EH (cell line): ENCODE measurements around the gene ARMC9.
"Not testable (repeated sequence)": the region's sequence is repeated elsewhere in the genome, so short reads cannot be mapped to it uniquely, and the experiment has no call there.

Experiments
- DNase-seq: peaks from one replicate; pipeline ENCODE4 v3.0.0-alpha.2; 2015; ENCODE audit warnings: low read depth

ARMC9 gene, protein sequence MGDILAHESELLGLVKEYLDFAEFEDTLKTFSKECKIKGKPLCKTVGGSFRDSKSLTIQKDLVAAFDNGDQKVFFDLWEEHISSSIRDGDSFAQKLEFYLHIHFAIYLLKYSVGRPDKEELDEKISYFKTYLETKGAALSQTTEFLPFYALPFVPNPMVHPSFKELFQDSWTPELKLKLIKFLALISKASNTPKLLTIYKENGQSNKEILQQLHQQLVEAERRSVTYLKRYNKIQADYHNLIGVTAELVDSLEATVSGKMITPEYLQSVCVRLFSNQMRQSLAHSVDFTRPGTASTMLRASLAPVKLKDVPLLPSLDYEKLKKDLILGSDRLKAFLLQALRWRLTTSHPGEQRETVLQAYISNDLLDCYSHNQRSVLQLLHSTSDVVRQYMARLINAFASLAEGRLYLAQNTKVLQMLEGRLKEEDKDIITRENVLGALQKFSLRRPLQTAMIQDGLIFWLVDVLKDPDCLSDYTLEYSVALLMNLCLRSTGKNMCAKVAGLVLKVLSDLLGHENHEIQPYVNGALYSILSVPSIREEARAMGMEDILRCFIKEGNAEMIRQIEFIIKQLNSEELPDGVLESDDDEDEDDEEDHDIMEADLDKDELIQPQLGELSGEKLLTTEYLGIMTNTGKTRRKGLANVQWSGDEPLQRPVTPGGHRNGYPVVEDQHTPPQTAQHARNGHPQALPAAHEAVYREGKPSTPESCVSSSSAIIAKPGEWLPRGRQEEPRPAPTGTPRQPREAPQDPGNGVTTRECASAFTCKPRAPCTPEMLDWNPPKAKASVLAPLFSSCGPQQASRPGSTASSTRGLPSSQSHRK

DNA sequence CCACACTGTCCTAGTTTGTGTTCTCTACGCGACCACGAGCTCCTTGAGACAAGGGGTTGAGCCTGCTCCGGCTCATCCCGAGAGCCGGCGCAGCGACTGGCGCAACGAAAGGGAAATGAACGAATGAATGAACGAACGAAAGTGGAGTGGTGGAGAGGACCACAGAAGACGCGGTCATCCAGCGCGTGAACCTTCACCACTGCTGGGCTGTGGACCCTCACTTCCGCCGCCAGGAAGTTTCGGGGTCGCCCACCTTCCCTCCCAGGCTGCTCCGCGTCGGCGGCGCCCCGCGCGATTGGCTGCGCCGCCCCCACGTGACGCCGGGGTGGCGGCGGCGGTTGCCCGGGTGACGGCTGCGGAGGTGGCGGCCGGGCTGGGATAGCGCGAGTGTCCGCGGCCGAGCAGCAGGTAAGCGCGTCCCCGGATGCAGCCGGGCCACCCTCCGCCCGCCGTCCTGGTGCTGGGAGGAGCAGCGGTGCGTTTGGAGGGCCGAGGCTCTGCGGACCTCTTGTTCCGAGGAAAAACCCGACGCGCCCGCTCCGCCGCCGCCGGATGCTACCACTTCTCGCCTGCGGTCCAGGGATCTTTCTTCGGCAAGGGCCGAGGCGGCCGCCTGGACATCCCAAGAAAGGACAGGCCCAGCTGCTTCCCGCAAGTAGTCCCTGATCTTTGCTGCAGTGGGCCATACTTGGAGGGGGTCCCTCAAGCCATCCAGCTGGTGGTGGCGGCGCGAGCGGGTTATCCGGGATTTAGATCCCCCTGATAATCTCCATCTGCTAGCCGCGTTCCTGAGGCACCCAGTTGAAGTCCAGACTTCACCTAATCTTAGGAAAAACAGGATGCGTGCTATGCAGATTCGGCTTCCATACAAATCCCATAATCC lies at the start of gene ARMC9:
Gene ARMC9, plus strand, starts transcription at position 341 of the 883 bp plus-strand sequence. CDS start 7,608 bp downstream, outside the sequence.
- peak; percentile 76 for DNase-seq

DNA sequence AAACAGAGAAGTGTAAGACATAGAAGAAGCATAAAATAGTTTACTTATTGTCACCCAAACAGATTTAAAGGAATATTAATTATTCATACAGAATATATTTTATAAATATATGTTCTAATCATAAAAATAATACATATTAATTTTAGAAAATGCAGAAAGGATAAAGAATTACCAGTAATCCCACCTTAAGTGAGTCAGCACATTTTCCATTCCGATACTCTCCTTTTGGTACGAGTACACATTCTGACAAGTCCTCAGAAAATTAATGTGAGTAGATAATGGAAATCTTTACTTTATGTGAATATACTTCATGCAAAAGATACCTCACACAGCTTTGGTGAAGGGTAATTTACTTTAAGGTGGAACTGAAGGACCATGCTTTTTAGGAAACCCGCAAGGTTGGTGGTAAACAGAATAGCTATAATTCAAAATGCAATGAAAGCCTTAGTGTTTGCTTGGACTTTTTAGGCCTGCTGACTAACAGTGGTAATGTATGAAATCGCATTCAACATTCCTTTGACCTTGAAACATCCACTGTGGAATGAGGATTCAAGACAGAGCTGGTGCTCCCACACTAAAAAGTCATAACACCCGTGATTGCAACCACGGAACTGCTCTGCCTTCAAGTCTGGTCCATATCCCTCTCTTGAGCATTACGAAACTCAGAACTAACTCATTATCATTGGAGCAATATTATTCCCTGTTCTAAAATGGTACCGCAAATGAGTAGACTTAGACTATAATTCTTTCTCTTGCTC lies 45.5 kb upstream of the ARMC9 start:
- DNase-seq = peak; percentile 83

DNA sequence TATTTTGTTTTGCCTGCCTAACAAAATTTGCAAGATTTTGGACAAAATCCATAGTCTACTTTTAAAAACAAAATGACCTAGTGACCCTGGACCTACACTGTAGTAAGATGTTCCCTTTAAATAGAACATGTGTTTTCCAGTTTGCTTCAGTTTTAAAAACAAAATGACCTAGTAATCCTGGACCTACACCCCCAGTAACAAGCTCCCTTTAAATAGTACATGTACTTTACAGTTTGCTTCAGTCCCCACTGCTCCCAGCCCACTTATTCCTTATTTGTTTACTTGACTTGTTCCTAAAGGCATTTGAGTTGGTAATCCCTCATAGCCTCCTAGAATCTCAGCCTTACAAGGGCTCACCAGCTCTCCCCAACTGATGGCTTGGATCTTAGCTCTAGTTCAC lies 39.1 kb upstream of the ARMC9 start:
- peak; percentile 48 for DNase-seq

DNA sequence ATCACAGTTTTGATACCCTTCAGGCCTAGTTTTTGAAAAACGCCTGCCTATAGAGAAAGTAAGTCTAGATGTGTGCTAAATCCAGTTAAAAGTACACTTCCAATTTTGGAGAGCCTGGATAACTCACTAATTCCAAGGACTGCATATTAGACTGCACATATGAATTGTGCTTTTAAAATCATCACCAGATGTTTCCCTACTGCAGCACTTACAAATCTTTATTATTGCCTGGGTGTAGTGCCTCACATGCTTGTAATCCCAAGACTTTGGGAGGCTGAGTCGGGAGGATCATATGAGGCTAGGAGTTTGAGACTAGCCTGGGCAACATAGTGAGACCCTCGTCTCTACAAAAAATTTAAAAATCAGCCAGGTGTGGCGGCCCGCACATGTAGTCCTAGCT lies 37.7 kb upstream of the ARMC9 start:
- DNase-seq = peak; percentile 47

DNA sequence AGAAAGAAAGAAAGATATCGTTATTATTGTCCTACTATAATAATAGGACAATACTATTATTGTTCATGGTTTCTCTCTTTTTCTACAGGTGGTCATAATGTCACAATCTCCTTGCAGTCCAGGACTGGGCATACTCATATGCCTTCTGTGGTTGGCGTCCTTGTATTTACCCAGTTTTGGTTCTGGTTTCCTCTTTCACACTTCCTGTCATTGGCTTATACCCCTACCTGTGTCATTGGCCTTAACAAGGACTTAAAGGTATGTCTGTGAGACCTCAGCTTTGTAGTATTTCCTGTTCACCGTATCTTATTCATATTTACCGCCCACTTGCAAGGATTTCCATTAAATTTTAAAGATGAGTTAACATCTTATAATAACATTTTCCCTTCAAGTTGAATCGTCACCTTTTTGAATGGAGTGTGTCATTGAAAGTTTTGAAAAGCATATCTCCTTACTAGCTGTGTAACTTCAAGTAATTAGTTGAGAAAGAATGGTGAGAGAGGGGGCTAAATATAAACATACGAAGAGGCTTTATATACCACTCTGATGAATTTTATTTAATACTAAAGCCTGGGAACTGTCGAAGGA lies 37.1 kb upstream of the ARMC9 start:
- no peak for DNase-seq

DNA sequence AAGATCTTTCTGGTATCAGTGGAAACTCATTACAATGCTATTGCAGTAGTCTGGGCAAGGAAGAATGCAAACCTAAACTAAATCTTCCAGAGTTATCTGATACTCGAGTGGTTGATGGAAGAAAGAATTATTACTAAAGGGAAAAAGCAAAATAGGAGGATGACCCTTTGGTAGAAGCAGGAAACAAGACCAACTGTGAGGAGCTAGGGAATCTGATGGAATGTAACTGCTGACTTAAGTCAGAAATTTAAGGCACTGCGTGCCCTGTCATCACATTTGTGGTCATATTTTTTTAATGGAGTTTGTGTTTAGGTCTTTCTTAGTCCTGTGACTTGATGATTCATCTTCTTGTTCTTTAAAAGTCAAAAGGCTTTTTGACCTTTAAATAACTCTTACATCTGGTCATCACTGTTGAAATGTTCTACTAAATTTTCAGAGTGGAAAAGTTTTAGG lies 36.5 kb upstream of the ARMC9 start:
- DNase-seq = peak; percentile 100

DNA sequence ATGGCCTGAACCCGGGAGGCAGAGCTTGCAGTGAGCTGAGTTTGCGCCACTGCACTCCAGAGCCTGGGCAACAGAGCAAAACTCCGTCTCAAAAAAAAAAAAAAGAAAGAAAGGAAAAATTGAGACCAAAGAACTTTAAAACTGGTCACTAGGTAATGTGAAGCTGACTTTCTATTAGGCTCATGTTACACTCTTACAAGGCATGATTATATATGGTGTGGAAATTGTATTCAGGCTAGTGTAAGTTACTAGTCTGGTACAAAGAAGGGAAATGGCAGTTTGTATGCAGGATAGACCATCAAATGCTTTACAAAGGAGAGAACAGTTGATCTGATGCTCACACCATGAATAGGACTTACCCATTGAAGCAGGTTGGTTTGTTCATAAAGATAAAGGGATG lies 35.4 kb upstream of the ARMC9 start:
- DNase-seq = no peak

DNA sequence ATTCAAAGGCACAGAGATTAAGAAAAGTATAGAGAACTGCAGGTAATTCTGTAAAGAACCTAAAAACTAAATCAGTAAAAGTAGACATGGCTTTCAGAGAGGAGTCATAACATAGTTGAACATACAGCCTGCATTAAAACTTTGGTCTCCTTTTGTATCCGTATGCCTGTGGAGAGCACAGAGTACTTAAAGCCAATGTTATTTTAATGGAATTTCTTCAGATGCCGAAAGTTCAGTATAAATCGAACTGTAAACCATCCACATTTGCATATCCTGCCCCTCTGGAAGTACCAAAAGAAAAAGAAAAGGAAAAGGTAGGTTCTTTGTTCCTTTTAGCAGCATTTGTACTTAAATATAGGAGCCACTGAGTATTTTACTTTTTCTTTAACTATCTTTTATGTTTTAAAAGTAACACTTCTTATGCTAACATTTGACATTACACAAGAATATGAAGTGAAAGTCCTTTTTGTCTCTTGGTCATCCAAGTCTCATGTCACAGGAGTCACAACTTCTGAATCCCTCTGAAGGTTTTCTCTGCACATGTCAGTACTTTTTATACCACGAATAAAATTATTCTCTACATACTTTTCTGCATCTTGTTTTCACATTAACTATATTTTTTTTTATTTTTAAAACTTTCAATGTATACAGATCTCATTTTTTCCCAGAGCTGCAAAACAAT lies 34.9 kb upstream of the ARMC9 start:
- DNase-seq = no peak

DNA sequence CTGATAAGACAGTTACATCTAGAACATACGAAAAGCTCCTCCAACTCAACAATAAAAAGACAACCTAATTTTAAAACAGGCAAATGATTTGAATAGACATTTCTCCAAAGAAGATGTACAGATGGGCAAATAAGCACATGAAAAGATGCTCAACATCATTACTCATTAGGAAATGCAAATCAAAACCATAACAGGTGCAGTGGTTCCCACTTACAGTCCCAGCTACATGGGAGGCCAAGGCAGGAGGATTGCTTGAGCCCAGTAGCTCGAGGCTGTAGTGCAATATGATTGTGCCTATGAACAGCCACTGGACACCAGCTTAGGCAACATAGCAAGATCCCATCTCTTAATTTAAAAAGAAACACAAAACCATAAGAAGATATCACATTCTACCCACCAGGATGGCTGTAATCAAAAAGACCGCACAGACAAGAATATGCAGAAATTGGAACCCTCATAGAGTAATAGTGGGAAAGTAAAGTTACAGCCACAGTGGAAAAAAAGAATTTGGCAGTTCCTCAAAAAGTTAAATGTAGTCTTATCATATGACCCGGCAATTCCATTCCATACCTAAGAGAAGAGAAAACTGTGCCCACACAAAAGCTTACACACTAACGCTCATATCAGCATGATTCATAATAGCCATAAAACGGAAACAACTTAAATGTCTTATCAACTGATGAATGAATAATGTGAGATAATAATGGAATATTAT lies 30.5 kb upstream of the ARMC9 start:
- DNase-seq = no peak

DNA sequence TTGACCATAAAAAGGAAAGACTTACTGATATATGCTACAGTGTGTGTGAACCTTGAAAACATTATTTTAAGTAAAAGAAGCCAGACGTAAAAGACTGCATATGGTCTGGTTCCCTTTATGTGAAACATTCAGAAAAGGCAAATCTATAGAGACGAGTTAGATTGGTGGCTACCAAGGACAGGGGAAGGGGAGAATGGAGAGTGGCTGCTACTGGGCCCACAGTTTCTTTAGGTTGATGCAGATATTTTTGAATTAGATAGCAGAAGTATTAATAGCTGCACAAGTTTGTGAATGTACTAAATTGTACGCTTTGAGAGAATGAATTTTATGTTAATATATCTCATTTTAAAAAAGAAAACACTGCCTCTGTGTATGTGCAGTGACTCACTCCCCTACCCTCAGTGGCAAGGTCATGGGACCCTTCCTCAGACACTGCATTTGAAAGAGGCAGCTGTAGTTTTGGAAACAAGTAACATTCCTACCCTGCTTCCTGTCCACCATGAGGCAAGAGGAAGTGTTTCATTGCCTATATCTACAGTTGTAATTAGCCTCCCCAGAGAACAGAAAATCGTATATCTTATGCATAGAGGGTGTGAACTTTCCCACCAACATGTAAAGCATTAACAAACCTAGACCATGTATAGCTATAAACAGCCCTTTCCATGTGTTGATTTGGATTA lies 29.8 kb upstream of the ARMC9 start:
- no peak for DNase-seq

DNA sequence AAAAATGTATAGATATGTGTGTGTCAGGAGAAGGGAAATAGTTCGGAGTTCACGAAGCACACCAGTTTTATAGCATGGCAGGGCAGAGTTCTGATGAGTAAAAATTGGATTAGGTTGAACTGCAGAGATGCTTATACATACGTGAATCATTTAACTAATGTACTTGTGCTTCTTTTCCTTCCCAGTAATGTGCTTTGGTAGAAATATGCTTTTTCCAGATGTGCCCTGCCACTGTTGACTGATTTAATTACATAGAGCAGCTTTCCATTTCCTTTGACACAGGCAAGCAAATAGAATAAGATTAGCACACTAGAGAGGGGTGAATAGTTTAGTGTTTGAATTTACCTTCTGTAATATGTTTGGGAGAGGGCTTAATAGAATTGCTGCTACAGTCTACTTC lies 28.9 kb upstream of the ARMC9 start:
- no peak for DNase-seq

DNA sequence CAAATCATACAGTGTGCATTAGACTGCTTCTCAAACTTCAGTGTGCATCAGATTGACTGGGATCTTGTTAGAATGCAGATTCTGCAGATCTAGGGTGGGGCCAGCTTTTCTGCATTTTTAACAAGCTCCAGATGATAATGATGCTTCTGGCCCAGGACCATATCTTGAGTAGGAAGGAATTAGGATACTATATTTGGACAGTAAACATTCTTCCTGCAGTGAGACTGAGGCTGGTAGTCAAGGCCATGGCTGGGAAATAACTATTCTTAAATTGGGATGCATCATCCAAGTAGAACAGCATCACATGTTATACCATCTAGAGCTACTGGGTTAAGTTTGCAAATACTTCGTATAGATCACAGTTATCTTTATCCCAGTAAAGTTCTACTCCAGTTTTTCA lies 28.4 kb upstream of the ARMC9 start:
- DNase-seq = peak; percentile 92

DNA sequence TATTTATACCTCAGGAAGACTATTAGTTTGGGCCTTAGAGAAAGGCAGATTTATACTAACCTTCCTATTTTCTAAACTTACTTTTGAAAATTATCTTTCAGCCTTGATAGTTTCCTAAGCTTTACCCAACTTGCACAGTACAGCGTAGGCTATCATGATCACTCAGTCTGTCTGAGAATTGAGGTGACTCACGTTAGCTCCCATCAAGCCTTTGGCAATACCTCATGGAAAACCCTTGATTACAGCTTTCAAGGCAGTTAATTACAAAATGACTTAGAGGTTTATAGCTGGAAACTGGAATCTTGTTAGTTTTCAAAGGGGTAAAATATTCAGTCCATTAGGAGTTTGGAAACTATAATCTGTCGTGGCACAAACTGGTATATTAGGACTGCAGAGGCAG lies 26.4 kb upstream of the ARMC9 start:
- DNase-seq = no peak

DNA sequence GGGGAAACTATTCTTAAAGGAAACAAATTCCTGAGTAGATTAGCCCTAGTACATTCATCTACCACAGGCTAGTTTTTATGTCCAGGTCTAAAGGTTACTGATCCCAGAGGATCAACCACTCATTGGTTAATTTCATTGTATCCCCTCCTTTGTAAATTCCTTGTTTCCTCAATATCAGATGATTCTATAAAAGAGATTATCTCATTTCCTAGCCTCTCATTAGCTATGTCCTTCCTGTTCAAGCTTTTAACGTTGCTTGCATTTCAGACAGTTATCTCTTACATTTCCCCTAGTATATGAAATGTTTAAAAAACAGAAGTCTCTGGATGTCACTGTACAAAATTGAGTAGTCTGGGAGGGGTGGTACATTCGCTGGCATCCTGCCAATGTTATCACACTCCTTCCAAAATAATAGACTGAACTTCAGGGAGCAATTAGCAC lies 24.2 kb upstream of the ARMC9 start:
- no peak for DNase-seq

DNA sequence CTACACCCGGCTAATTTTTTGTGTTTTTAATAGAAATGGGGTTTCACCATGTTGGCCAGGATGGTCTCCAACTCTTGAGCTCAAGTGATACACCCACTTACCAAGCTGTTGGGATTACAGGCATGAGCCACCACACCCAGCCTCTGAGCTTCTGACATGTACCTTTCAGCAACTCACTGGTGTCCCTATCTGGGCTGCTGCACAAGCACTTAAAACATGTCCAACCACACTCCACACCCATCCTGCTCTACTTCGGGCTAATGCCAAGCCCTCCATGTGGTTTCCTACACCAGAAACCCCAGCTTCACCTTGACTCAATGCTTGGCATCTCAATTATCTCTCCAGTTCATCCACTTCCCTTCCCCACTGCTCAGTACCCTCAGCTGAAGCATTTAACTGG lies 22.4 kb upstream of the ARMC9 start:
- no peak for DNase-seq

DNA sequence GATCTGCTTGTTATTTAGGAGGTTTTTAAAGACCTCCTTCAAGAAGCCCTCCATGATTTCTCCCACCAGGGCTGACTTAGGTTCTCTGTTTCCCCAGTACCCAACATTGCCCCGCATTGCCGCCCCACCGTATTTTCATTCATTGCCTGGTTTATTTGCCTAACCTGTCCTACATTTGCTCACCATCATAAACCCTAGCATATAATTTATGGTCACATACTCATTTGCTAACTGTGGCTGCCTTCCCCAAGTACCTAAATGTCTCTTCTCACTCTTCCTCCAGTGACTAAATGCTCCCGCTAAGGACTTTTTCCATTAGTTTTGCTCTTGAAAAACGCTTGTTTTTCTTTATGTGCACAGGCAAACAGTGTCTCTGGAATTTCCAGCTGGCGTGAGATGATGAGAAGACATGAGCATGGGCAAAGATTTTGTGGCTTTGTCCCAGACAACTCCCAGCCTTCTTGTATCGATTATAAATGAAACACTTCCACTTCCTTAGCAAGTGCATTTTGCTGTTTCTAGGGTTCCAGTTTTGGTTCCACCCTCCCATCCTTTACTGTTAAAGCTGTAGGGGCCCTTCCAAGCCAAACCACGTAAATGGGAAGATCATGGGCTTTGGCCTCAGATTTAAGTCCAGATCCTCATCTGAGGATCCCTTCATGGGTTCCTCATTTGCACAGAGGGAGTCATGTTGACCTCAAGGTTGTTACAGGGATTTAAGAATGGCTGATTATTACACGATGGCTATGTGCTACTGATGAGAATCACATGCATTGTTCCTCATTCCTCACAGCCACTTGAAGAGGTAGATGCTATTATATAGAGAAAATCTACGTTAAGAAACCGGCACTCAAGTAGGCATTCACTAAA lies 21.0 kb upstream of the ARMC9 start:
- no peak for DNase-seq

DNA sequence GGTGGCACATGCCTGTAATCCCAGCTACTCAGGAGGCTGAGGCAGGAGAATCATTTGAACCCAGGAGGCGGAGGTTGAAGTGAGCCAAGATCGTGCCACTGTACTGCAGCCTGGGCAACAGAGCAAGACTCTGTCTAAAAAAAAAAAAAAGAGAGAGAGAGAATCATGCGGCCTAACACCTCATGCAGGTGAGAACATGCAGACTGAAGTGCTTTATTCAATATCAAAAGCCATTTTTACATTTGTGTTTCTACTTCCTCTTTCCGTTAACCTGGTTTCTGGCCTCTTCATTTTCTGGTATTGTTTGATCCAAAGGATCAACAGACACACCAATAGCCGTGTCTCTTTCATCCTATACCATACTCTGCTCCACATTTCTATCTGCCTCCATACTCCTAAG lies 19.6 kb upstream of the ARMC9 start:
- not testable (repeated sequence) for DNase-seq

DNA sequence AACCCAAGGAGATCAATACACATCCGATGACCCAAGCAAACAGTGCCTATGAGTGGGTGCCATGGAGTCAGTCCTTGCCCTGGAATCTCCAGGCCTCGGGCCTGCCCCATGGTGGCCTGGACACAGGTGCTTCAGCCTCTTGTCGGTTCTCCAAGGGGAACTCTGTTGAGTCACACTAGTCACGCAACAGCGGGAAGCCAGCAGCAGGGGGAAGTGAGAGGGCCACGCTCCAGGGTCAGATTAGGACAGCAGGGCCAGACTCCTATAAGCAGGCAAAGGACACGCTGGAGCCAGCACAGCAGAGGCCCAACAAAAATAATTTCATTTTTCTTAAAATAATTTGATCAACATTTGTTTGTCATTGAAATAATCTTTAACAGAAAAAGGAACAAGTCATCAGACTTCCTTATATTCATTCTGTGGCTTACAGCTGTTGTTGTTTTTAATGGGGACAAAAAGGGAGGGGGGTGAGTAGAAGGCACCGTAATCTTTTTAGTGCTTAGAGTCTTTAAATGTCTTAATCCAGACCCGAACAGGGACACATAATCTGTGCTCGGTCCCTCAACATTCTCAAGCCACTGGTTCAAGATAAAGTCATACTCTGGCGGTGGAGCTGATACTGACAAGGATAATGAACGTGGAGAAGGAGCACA lies 16.4 kb upstream of the ARMC9 start:
- DNase-seq = peak; percentile 75
